GM19467 (cell line): ENCODE data around the gene RBP5.
"Not testable (repeated sequence)": the region's sequence is repeated elsewhere in the genome, so short reads cannot be mapped to it uniquely, and the experiment has no call there.

Experiments used
- ATAC-seq: cut with Tn5 transposase; IDR thresholded peaks from one replicate; pipeline ENCODE4 v1.9.1; 2021; ENCODE audit warnings: mild to moderate bottlenecking, moderate library complexity; ENCODE audit not compliant: unreplicated experiment

The RBP5 gene

DNA sequence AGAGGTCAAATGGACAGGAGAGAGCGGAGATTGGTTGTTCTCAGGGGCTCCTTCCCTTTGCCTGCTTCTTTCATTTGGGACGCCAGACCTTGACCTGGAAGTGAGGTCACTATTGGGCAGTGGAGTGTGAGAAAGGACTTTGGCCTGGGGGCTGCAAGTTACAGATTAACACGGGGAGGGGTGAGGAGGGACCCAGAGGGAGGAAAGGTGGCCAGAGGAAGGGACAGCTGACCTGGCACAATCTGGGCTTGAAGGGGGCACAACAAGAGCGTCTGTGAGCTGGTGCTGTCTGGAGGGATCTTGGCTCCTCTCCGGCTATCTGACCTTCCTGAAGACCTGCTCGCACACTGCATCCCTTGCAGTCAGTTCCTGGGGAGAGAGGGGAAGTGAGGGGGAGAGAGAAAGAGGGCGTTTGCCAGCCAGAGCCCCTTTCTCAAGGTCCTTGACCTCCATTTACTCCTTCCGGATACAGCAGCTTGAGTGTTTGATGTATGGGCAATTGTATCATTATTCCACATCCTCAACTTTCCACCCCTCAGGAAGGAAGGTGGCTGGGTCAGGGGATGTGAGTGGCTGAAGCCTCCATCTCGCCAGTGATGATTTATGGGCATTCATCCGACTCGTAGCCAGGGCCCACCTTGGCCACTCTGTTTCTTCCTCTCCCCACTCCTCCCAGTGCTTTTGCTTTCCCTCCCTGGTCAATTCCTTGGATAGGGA lies 4.7 kb downstream of the RBP5 start:
- no peak for ATAC-seq

DNA sequence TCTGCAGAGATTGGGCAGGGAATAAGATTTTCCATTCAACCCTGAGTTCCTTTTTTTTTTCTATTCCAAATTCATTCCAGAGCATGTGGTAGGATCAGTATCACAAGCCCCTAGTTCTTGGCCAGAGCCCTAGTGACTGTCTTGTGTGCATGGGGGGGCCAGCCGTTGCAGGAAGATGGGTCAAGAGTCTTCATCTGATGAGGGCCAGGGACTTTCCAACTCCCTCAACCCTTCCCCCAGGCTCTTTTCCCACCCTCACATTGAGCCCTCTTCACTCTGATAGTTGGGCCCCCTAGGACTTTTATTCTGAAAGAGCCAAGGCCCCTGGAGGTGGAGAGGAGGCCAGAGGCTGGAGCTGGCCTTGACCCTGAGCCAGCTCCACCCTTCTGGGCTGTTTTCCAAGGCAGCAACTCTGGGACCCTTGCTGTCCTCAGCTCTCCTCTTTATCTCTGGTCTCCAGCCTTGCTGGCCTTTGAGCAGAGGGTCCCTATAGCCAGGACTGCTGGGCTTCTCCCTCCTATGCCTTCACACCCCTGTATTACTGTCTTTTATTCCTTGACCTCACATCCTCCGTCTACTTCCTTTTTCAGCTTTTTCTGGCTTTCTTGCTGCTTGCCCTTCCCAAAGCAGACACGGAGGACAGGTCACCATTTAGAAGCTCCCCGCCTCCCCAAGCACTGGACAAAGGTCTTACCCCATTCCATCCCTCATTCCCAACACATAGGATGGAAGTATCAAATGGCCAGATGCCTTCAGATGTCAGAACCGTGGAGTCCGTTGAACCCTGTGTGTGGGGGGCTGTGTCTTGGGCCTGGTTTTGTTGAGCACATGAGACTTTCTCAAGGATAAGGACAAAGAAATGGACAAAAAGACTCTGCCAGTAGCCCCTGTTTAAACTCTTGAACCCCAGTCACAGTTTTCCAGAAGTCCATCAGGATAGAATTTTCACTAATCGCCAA lies 5.6 kb downstream of the RBP5 start:
- no peak for ATAC-seq

DNA sequence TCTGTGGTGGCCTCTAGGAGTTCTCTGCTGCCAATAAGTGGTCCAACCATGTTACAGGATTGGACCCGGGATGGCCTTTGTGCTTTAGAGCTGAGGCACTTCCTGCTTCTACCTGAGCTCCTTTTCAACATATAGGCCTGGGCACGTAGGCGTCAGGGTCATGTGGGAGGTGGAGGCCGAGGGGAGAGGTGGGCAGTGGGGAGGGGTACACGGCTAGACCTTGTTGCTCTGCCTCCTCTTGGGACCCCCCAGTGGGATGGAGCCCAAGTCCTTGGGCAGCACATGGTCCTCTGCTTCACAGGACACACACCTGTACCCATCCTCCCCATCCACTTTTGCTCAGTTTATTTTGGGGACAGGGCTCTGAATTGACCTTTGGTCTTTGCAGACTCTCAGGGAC lies 7.4 kb downstream of the RBP5 start:
- no peak for ATAC-seq

DNA sequence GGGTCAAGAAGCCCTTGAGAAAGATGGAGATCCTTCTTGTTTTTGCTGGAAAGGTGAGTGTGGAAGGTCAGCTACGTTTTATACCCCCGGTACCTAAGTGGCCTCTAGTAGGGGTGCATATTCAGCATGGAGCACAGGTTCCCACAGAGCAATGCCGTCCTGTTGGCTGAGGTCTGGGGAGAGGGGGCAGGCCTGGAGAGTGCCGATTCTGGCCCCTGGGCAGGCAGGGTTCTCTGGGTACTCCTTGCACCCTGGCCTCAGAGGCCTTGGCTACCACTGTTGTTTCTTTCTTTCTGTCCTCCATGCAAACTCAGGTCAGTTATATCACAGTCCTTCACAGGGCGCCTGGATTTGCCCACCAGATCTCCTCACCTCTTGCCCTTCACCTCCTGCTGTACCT lies 8.5 kb downstream of the RBP5 start:
- ATAC-seq, result no peak

DNA sequence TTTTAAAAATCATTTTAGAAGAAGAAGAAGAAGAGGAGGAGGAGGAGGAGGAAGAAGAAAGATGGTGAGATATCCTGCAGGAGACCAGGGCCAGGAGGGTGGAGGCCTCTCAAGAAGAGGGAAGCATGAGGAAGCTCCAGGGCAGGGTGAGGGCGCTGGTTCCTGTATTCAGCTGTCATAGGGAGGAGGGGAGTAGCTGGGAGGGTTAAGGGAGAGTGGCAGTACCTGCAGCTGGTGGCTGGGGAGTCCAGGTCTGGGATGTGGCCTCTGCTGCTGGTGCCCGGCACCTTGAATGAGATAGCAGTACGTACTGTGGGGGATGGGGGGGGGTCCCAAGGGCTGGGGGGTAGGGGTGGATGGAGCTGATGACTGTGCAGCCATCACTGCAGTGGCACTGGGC lies 9.8 kb downstream of the RBP5 start:
- no peak for ATAC-seq

DNA sequence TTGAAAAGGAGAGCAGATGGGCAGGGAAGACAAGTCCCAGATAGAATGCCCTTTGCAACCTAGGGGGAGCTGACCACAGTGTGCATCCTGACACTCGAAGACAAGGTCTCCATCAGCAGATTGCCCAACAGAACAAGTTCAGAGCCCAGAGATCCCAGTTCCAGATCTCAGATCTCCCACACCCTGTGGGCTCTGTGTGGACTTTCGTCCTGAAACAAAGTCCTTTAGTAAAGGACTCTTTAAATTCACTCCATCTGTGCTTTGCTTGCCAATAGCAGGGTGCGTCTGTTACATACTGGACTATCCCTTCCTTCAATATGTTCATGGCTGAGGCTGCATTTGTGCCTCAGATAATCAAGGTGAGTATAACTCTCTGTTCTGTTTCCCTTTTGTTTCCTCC lies 11.0 kb downstream of the RBP5 start:
- ATAC-seq, result no peak

DNA sequence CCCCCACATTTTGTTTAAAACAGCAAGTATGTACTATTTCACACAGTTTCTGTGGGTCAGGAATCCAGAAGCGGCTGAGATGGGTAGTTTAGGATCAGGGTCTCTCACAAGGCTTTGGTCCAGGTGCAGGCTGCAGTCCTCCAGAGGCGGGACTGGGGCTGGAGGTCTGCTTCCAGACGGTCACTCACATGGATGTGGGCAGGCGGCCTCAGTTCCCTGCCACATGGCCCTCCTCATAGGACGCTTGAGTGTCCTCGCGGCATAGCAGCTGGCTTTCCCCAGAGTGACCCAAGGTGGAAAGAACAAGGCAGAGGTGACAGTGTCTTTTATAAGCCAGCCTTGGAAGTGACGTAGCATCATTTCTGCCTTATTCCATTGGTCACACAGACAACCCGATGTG lies 11.8 kb downstream of the RBP5 start:
- ATAC-seq, result no peak

DNA sequence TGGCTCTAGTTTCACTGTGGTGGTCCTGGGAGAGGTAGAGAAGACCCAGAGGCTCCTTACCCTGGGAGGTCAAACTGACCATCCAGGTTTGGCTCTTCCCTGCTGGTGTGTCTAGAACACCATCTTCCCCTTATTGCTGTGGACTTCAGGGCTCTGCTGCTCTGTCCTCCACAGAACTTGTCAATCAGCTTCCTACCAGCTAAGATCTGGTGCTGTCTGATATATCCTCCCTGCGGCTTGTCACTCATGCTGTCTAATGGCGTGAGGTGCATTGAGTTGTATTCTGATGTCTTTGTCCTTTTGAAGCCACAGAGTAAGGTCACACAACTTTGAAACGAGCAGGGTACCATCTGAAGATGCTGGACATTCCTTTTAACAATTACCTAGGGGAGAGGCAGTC lies 12.5 kb downstream of the RBP5 start:
- ATAC-seq, result no peak

DNA sequence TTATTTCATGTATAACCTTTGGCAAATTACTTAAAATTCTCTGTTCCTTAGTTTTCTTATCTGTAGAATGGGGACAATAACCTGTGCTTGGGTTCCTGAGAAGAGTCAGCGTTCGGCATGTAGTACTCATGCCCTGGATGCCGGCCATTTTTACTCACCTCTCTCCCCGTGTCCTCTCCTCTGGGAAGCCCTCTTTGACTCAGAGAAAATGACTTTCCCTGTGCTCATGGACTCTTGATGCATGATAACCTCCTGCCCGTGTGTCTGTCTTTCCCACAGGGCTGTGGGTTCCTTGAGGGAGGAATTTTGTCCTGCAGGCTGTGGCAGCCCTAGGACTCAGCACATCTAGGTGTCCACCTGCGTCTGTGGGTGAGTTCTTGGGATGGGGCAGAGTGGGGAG lies 13.8 kb downstream of the RBP5 start:
- no peak for ATAC-seq

DNA sequence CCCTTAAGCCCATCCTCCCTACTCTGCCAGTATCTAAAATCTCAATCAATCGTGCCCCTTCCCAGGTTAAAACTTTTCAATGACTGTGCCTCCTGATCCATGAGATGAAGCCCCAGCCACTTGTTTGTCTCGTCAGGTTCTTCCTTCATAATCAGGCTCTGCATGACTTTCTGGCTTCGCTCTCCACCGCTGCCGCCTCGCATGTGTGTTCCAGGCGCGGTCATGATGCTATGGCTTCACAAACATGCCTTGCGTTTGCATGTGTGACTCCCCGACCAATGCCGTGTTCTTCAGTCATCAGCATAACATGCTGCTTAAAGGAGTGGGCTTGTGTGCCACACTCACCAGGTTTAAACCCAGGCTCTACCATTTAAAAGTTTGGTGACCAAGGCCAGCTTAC lies 14.7 kb downstream of the RBP5 start:
- ATAC-seq, result no peak

DNA sequence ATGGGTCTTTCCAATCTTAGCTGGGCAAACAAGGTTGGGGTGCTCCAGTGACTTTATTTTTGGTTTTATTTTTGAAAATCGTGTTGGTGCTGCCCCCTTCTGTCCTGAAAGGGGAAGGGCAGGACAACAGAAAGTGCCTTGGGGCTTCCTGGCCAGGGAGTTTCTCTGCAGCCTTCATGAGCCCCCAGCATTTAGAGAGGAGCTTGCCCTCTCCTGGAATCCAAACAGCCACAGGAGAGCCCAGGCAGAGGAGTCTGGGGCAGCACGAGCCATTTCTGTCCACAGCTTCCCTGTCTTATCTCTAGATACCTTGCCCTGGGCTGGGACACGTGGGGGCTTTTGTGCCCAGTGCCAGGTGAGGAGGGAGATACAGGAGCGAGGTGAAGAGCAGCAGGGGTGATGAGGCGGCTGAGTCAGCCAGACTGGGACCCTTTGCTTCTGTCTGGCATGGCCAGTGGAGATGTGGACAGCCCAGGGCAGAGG lies 15.3 kb downstream of the RBP5 start:
- no peak for ATAC-seq

DNA sequence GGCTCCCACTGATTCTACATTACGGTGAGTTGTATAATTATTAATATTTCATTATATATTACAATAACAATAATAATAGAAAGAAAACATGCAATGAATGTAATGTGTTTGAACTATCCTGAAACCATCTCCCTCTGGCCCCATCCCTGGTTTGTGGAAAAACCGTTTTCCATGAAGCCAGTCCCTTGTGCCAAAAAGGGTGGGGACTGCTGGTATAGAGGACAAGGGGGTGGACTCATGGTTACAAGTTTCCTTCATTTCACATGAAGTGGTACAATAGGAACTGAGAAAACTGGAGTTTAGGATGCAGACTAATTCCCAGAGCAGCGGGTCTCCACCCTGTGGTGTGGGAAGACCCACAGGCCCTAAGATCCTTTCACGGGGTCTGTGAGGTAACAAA lies 16.6 kb downstream of the RBP5 start:
- no peak for ATAC-seq

DNA sequence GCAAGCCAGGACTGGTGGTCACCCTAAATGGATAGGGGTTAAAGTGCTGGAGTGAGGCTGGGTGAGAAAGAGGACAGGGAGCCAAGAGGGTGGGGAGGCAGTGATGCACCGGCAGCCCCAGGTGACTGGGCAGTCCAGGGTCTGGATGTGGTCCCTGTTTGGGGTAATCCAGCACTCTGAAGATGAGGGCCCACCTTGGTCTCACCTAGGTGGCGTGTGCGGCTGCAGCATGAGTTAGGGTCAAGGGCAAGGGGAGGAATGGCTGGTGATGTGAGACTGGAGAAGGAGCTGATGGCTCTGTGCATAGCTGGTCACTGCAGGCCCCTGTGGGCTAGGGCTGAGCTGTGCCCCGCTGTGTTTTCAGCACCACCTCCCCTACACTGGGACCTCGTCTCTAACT lies 18.0 kb downstream of the RBP5 start:
- ATAC-seq, result no peak

DNA sequence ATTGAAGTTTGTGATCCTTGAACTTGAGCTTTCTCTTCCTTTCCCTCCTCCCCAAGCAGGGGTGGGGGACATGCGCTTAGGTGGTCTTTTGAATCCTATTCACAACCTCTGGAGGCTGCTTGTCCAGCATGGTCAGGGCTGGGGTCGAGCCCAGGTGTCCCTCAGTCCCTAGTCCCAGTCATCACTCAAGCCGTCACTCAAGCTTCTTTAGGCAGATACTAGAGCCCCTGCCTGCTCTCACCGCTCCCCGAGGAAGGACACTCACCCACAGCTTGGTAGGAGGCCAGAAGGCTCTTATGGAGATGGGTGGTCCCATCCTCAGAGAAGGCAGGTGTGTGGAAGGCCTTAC lies 19.1 kb downstream of the RBP5 start:
- ATAC-seq, result no peak

DNA sequence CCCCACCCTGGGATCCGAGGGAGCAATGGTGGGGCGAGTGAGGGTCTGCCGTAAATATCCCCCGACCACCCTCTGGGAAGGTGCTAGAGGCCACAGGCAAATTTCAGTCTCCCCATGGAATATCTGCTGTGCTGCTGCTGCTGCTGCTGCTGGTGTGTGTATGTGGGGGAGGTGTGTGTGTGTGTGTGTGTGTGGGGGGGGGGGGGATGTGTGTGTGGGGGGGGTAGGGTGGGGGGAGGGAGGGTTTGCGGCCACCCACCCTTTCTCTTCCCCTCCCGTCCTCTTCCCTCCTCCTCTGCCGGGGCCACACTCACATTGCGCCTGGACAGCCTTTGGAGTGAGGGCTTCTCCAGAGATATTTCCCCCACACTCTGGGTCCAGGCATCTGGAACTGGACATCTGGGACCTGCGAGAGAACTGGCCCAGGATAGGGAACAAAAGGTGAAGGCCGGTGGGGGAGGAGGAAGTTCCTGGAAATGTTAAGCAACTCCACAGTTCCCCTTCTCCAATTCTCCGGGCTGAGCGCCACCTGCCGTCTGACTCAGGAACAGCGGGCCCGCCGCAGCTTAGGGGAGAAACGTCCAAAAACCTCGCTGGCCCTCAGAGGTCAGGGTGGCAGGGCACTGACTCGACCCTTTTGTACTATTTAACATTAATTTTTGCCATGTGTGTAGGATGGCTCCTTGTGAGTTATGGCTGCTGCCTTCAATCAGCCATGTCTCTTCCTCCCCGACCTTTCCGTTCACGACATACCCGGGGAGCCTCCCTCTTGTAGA lies 19.7 kb downstream of the RBP5 start, which contains the start of gene C1RL:
Gene C1RL, minus strand, starts transcription at position 419 of the 776 bp plus-strand sequence. Its CDS starts 34 bp downstream, at position 385.
- peak; percentile 7 for ATAC-seq

DNA sequence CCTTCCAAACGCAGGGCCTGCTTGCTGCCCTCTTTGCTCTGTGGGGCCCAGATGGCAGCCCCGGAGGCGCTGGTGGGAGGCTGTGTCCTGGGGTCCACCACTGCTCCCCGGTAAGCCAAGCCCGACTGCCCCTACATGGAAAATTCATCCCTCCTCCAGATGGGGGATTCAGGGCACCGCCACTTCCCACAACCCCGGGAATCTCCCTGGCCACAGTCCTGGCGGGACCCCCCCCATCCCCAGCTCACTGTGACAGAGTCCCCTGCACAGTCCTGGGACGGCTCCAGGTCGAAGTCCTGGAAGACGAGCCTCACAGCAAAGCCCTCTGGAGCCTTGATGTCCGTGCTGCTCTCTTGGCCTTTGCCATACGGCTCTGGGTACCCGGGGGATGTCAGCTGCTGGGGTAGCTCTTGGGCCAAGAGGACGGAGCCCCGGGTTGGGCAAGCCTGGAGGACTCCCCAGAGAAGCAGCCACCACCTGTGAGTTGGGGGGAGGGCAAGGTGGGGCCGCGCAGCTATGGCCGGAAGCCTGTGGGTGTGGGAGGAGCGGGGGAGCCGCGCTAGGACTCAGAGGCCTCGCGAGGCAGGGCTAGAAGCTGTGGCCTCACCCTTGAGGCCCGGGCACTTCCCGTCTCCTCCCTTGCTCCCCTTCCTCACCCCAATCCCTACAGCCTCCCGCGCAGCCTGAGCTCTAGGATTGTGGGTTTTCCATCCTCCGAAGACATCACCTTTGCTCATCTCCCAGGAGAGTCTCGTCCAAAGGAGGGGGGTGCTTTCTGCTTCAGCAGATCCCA lies 20.5 kb downstream of the RBP5 start:
- peak; percentile 86 for ATAC-seq

DNA sequence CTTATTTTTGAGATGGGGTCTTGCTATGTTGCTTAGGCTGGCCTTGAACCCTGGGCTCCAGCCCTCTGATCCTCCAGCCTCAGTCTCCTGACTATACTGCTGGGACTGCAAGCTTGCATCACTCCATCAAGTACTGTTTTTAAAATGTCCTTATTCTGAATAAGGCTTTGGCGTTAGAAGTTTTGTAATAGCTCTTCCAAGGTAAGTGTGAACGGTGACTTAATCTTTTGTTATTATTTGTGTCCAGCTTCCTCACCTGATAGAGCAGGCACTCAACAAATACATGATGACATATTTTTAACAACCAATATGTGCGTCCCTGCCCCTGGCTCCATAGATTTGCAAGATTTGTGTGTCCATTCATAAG lies 21.1 kb downstream of the RBP5 start:
- ATAC-seq, result no peak

DNA sequence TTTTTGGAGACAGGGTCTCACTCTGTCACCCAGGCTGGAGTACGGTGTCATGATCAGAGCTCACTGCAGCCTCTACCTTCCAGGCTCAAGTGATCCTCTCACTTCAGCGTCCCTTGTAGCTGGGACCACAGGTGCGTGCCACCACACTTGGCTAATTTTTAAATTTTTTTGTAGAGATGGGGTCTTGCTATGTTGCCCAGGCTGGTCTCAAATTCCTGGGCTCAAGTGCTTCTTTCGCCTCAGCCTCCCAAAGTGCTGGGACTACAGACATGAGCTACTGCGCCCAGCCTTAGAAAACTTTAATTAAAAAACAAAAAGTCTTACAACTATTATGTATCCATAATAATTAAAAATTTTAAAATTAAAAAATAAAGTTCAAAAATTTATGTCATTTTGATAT lies 21.5 kb downstream of the RBP5 start:
- ATAC-seq, result not testable (repeated sequence)

DNA sequence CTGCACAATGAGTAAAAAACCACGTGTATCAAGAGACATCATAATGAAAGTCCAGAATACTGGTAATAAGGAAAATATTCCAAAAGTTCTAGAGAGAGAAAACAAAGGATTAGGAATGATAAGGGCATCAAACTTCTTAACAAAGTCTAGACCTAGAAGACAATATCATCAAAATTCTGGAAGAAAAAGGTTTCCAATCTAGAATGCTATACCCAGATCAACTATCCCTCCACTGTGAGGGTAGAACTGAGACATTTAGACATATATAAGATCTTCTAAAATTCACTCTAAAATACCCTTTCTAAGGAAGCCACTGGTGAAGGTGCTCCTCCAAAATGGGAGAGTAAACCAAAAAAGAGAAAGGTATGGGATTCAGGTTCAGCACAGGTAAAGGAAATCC lies 22.6 kb downstream of the RBP5 start:
- no peak for ATAC-seq

DNA sequence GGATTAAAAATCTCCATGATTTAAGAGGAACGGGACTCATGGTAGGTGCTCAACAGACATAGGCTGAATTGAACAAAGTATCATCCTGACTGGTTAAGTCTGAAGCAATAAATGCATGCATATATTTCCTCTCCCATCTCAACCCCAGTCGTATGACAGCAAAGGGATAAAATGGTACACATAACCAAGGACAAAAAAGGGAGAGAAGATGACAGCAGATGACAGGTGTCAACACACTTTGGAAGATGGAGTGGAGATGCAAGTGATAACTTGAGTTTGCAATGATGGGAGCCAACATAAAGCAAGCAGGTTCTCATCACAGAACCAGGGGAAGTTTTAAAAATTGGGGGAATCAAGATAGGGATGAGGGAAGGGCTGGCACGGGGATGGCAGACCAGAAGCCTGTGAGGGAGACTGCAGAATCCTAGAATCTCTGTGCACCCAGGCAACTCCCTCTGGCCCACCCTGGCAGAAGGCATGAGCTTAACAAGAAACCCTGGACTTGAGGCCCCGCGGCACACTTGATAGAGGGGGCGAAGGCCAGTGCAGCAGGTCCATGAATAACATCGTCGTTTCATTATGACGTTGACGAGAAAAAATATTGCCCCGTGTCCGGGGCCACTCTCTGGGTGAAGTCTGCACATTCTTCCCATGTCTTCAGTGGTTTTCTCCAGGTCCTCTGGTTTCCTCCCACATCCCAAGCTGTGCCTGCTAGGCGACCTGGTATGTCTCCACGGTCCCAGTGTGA lies 24.7 kb downstream of the RBP5 start:
- no peak for ATAC-seq
